Upper lobe of left lung (tissue), 4 donors: ENCODE data around the gene STOX2.

Experiments used
- CTCF ChIP-seq, 6 experiments: fragments of 450-650 bp in 4 of 6; fragments of 200-600 bp in 2 of 6; sonication (generic) in 2 of 6; IDR thresholded peaks; one replicate each; pipeline ENCODE4 v1.5.1; 2016 to 2019; ENCODE audit warnings: antibody characterized with exemption in 6 of 6
- EP300 ChIP-seq, 4 donors: sonication (generic); formaldehyde crosslinking; IDR thresholded peaks; one replicate each; pipeline ENCODE4 v1.5.1; 2017; ENCODE audit warnings: antibody characterized with exemption in 4 of 4, control low read depth in 2 of 4
- POLR2A ChIP-seq, 4 donors: fragments of 450-650 bp; IDR thresholded peaks; one replicate each; pipeline ENCODE4 v1.5.1; 2016 to 2017; ENCODE audit warnings: antibody characterized with exemption in 4 of 4, mild to moderate bottlenecking in 2 of 4
- POLR2AphosphoS5 ChIP-seq, 2 donors: sonication (generic); formaldehyde crosslinking; IDR thresholded peaks; one replicate each; pipeline ENCODE4 v1.5.1; 2017; ENCODE audit warnings: antibody characterized with exemption in 2 of 2

DNA sequence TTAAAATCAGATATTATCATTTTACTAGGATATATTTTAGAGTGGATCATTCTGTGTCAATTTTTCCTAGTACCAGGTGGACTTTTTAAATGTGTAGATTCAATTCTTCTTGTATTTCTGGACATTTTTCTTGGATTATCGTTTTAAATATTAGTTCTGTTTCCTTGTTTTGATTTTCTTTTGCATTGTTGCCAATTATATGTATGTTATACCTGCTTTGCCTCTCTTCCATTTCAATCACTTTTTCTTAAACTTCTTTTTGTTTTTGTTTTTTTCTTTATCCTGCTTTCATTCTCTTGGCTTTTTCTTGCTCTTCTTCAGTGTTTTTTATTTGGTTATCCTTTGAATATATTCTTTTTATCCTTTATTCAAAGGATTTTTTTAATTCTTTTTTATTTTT lies 141.0 kb downstream of the STOX2 start:
- TF ChIP-seq CTCF (IDR thresholded peaks at IDR 0.05), result no peak
- no peak for TF ChIP-seq POLR2A (IDR thresholded peaks at IDR 0.05)
- no peak for TF ChIP-seq POLR2AphosphoS5 (IDR thresholded peaks at IDR 0.05)
- TF ChIP-seq EP300 (IDR thresholded peaks at IDR 0.05), result no peak
